Activated CD4-positive, alpha-beta memory T cell treated with anti-CD3 and anti-CD28 coated beads for 36 hours (primary cell): Measurements from ENCODE around the gene PDE4D. TPM values are rescaled to one million over a fixed set of nuclear protein-coding genes. Genes with fewer than 3 reads are reported as not detected.

ENCODE experiments used
- CTCF ChIA-PET: fragments of 350-600 bp; sonication (Branson Sonifier 250); formaldehyde crosslinking; loops from one replicate; lab custom pipeline; 2021; ENCODE audit warnings: antibody characterized with exemption, inconsistent platforms; lab: Charles Lee
- POLR2A ChIA-PET: fragments of 350-600 bp; sonication (Branson Sonifier 250); formaldehyde crosslinking; loops from one replicate; lab custom pipeline; 2021; ENCODE audit warnings: antibody characterized with exemption; lab: Charles Lee
- DNase-seq: peaks from one replicate; pipeline ENCODE4 v3.0.0-alpha.2; 2020
- H3K27ac Mint-ChIP-seq: one replicate; pipeline ENCODE4 v1.8.0; 2021; ENCODE audit warnings: mixed read lengths
- H3K27me3 Mint-ChIP-seq: one replicate; pipeline ENCODE4 v1.8.0; 2021; ENCODE audit warnings: mixed read lengths
- H3K36me3 Mint-ChIP-seq: one replicate; pipeline ENCODE4 v1.8.0; 2021; ENCODE audit warnings: mixed read lengths
- H3K4me1 Mint-ChIP-seq: one replicate; pipeline ENCODE4 v1.8.0; 2021; ENCODE audit warnings: low read depth, mixed read lengths
- H3K4me3 Mint-ChIP-seq: one replicate; pipeline ENCODE4 v1.8.0; 2021; ENCODE audit warnings: mild to moderate bottlenecking, mixed read lengths
- H3K9me3 Mint-ChIP-seq: one replicate; pipeline ENCODE4 v1.8.0; 2021; ENCODE audit warnings: mixed read lengths
- intact Hi-C: fragments of 100-400 bp; cut with micrococcal nuclease; formaldehyde crosslinking; loops from one replicate; pipeline ENCODE4 v1.15.1; 2023
- total RNA-seq, 2 experiments: library from RNA; stranded (reverse); gene quantifications; one replicate each; pipeline ENCODE4 v1.2.3, GENCODE V29; 2021

PDE4D gene
- total RNA-seq, 2 experiments from 2014 or later = 49.3 to 50.8 TPM

DNA sequence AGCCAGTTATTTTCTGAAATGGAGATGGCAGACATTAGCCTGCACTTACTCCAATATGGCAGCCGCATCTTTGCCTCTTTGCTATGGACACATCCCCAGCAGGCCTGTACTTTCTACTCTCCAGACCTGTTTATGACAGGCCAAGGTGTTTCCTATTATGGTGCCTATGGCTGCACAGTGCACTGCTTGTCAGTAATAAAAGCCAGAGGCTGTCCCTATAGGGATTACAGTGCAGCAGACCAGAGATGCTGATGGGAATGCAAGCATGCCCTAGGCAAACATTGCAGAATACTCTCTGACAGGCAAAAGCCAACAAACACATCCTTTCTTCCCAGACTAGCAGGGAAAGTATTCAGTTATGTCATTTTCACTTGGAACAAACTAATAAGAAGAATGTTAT lies 867.8 kb downstream of the PDE4D start:
- no peak for DNase-seq
- H3K4me3 Mint-ChIP-seq = no peak overlapping the region
- peaks cover 53% of the 10 kb centered on the region for H3K4me1 Mint-ChIP-seq
- peaks cover 46% of the 10 kb centered on the region for H3K36me3 Mint-ChIP-seq
- H3K27ac Mint-ChIP-seq = no peak overlapping the region
- POLR2A ChIA-PET = no interaction called here
- H3K27me3 Mint-ChIP-seq = no peaks in the 10 kb centered on the region
- CTCF ChIA-PET = no interaction called here
- H3K9me3 Mint-ChIP-seq = no peaks in the 10 kb centered on the region
- intact Hi-C loops = no loop called here

DNA sequence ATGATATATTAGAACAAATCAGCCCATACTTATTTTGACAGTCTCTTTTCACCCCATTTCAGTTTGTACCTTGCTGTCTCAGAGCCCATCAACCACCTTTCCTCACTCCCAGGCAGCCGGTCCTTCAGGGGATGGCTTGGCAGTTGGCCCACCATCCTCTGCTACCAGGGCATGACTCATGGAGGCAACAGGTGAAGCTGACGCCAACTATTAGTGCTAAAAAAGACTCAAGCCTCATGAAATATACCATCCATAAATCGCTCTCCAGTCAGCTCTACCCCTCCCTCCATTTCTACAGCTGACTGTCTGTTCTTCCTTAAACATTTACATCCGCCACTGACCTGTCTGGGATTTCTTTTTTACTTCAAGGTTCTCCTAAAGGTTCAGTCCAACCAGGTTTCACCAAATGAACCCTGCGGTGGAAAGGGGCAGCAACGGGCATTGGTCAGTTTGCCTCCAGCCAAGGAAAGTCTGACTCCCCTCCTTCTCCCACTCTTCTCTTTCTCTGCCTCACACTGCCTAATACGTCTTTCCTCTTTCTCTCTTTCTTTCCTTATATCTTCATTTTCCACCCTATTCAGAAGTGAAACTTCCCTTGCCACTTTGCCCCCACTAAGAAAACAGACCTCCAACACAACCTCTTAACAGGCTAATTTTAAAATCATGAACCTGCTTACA lies 871.5 kb downstream of the PDE4D start:
- Mint-ChIP-seq H3K4me1 (peaks cover 61% of the 10 kb centered on the region), H3K27me3 (no peaks in the 10 kb centered on the region), H3K27ac (peak overlapping the region; percentile 63), H3K9me3 (no peaks in the 10 kb centered on the region), H3K36me3 (peaks cover 48% of the 10 kb centered on the region), H3K4me3 (peak overlapping the region; percentile 21)
- POLR2A ChIA-PET = interaction anchor here (1.5 to 2.2 kb wide), 2 partner anchors 11 to 13 kb away, joined by 4 to 8 read pairs; no protein-coding TSS in a partner anchor
- no peak for DNase-seq
- intact Hi-C loops = loop anchor here (2.0 kb wide), 3 partner anchors 15 to 217 kb away; no protein-coding TSS in a partner anchor
- CTCF ChIA-PET = interaction anchor here (0.7 to 2.4 kb wide), 7 partner anchors 12 to 167 kb away, joined by 3 to 8 read pairs (median 5); no protein-coding TSS in a partner anchor

- H3K36me3 Mint-ChIP-seq = peaks cover 50% of the 10 kb centered on the region
- H3K9me3 Mint-ChIP-seq = no peaks in the 10 kb centered on the region
- no peaks in the 10 kb centered on the region for H3K27me3 Mint-ChIP-seq
- H3K4me1 Mint-ChIP-seq = peaks cover 56% of the 10 kb centered on the region
- intact Hi-C loops = loop anchor here (2.0 kb wide), 3 partner anchors 14 to 218 kb away; no protein-coding TSS in a partner anchor
- no peak for DNase-seq
- H3K27ac Mint-ChIP-seq = peak overlapping the region; percentile 87
- ChIA-PET POLR2A (interaction anchor here (0.7 to 2.2 kb wide), 4 partner anchors 12 to 130 kb away, joined by 3 to 8 read pairs (median 5); no protein-coding TSS in a partner anchor), CTCF (interaction anchor here (0.7 to 2.4 kb wide), 11 partner anchors 11 to 167 kb away, joined by 3 to 8 read pairs (median 4); no protein-coding TSS in a partner anchor)
- no peak overlapping the region for H3K4me3 Mint-ChIP-seq
Measured at GRCh38 chr5:59021286-59021673, 872.2 kb downstream of the PDE4D start.

GRCh38 chr5:59020611-59021285 lies 872.8 kb downstream of the PDE4D start:
- Mint-ChIP-seq H3K4me1 (peaks cover 50% of the 10 kb centered on the region), H3K27ac (peak overlapping the region; percentile 87), H3K27me3 (no peaks in the 10 kb centered on the region), H3K4me3 (peak overlapping the region; percentile 17), H3K9me3 (peaks cover 3% of the 10 kb centered on the region), H3K36me3 (peaks cover 51% of the 10 kb centered on the region)
- intact Hi-C loops = loop anchor here (1.0 to 2.0 kb wide), 9 partner anchors 14 to 218 kb away; no protein-coding TSS in a partner anchor
- CTCF ChIA-PET = interaction anchor here (0.7 to 2.4 kb wide), 10 partner anchors 11 to 168 kb away, joined by 3 to 8 read pairs (median 4); no protein-coding TSS in a partner anchor
- peak; percentile 67 for DNase-seq
- POLR2A ChIA-PET = interaction anchor here (0.6 to 2.2 kb wide), 5 partner anchors 12 to 129 kb away, joined by 3 to 8 read pairs (median 4); no protein-coding TSS in a partner anchor

DNA sequence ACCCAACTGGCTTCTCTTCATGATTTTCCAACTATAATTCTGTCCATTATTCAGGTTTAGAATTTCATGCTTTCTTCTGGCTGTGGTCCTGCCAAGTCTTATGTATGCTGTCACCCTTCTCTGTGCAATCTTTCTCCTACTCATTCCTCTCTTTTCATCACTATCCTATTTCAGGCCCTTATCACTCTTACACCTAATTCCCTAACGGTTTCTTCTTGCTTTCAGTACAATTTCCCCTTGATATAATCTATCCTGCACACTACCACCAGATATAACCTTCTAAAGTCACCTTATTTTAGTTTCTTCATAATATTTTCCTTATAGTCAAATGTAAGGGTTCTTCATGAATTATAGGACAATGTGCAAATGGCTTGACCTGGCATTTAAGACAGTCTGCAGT lies 874.4 kb downstream of the PDE4D start:
- no peak for DNase-seq
- Mint-ChIP-seq H3K9me3 (peaks cover 8% of the 10 kb centered on the region), H3K4me3 (no peak overlapping the region), H3K4me1 (peaks cover 45% of the 10 kb centered on the region), H3K27me3 (no peaks in the 10 kb centered on the region), H3K27ac (no peak overlapping the region), H3K36me3 (peaks cover 52% of the 10 kb centered on the region)
- intact Hi-C loops = no loop called here
- ChIA-PET CTCF (interaction anchor here (1.3 to 1.8 kb wide), 3 partner anchors 14 to 156 kb away, joined by 5 to 6 read pairs (median 5); no protein-coding TSS in a partner anchor), POLR2A (no interaction called here)

- ChIA-PET CTCF (no interaction called here), POLR2A (no interaction called here)
- H3K27me3 Mint-ChIP-seq = no peaks in the 10 kb centered on the region
- peaks cover 44% of the 10 kb centered on the region for H3K4me1 Mint-ChIP-seq
- no peak for DNase-seq
- no peak overlapping the region for H3K27ac Mint-ChIP-seq
- H3K4me3 Mint-ChIP-seq = no peak overlapping the region
- H3K36me3 Mint-ChIP-seq = peaks cover 69% of the 10 kb centered on the region
- intact Hi-C loops = no loop called here
- peaks cover 27% of the 10 kb centered on the region for H3K9me3 Mint-ChIP-seq
Measured at GRCh38 chr5:59016925-59017324, 876.6 kb downstream of the PDE4D start.

GRCh38 chr5:59008816-59009473 lies 884.6 kb downstream of the PDE4D start:
- Mint-ChIP-seq H3K27ac (no peak overlapping the region), H3K4me1 (peaks cover 54% of the 10 kb centered on the region), H3K36me3 (peaks cover 32% of the 10 kb centered on the region), H3K4me3 (no peak overlapping the region), H3K9me3 (peaks cover 25% of the 10 kb centered on the region), H3K27me3 (no peaks in the 10 kb centered on the region)
- CTCF ChIA-PET = interaction anchor here (0.9 to 2.7 kb wide), 9 partner anchors 94 to 165 kb away, joined by 3 to 13 read pairs (median 4); no protein-coding TSS in a partner anchor
- POLR2A ChIA-PET = interaction anchor here (1.4 kb wide), 1 partner anchor 31 kb away, joined by 4 read pairs; no protein-coding TSS in a partner anchor
- DNase-seq = no peak
- intact Hi-C loops = loop anchor here (1.0 kb wide), 1 partner anchor 118 kb away; no protein-coding TSS in a partner anchor

DNA sequence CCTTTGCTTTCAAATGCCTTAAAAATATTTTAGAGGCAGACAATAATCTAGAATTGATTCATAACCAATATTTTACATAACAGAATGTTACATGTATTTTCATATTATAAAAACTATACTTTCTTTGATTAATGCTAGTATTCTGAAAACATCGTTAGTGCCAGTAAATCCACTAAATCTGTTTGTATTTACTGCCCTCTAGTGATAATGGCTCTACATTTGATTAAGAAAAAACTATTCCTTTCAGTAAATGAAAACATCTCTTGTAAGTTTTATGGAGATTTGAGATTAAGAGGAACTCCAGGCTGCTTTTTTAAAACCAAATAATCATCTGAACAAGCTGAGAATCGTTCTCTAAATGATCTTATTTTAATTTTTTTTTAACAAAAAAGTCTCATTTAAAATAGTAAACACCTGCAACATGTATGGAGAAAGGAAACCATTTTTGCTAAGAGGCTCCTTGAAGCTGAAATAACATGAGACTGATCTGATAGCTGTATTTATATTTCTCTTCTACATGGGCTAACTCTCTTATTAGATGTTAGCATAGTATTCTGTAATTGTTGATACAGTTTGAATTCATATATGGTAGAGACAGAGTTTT lies 886.0 kb downstream of the PDE4D start:
- H3K4me3 Mint-ChIP-seq = no peak overlapping the region
- H3K4me1 Mint-ChIP-seq = peaks cover 57% of the 10 kb centered on the region
- POLR2A ChIA-PET = no interaction called here
- peaks cover 21% of the 10 kb centered on the region for H3K36me3 Mint-ChIP-seq
- no peak overlapping the region for H3K27ac Mint-ChIP-seq
- CTCF ChIA-PET = interaction anchor here (0.7 to 3.0 kb wide), 11 partner anchors 10 to 165 kb away, joined by 4 to 16 read pairs (median 7); no protein-coding TSS in a partner anchor
- peaks cover 13% of the 10 kb centered on the region for H3K9me3 Mint-ChIP-seq
- intact Hi-C loops = loop anchor here (1.0 to 2.0 kb wide), 2 partner anchors 13 to 136 kb away; no protein-coding TSS in a partner anchor
- DNase-seq = no peak
- no peaks in the 10 kb centered on the region for H3K27me3 Mint-ChIP-seq

- ChIA-PET CTCF (interaction anchor here (1.1 to 3.0 kb wide), 6 partner anchors 113 to 167 kb away, joined by 3 to 16 read pairs (median 7); no protein-coding TSS in a partner anchor), POLR2A (no interaction called here)
- H3K27me3 Mint-ChIP-seq = no peaks in the 10 kb centered on the region
- no peak overlapping the region for H3K27ac Mint-ChIP-seq
- no peaks in the 10 kb centered on the region for H3K9me3 Mint-ChIP-seq
- intact Hi-C loops = loop anchor here (2.0 kb wide), 1 partner anchor 15 kb away; no protein-coding TSS in a partner anchor
- no peak for DNase-seq
- no peak overlapping the region for H3K4me3 Mint-ChIP-seq
- H3K36me3 Mint-ChIP-seq = peaks cover 6% of the 10 kb centered on the region
- H3K4me1 Mint-ChIP-seq = peaks cover 68% of the 10 kb centered on the region
Measured at GRCh38 chr5:59005934-59006701, 887.4 kb downstream of the PDE4D start.

DNA sequence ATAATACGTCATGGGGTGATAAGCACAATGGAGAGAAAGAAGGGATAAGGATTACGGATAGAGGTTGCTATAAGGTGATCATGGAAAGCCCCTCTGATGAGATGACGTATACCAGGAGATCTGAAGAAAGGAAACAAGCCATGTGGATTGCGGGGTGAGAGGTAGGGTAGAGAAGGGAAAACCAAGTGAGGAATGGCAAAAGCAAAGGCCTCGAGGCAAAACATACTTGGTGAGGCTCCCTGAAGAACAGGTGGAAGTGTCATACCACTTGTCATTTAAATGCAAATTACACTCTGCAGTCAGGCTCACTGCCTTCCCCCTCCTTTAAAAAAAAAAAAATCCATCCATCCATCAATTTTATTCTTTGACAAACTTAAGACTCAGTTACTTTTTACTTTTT lies 889.9 kb downstream of the PDE4D start:
- Mint-ChIP-seq H3K27ac (no peak overlapping the region), H3K4me1 (peaks cover 62% of the 10 kb centered on the region), H3K27me3 (no peaks in the 10 kb centered on the region), H3K4me3 (no peak overlapping the region), H3K36me3 (peaks cover 8% of the 10 kb centered on the region), H3K9me3 (no peaks in the 10 kb centered on the region)
- POLR2A ChIA-PET = no interaction called here
- CTCF ChIA-PET = interaction anchor here (0.6 to 3.3 kb wide), 6 partner anchors 110 to 132 kb away, joined by 3 to 11 read pairs (median 6); no protein-coding TSS in a partner anchor
- DNase-seq = no peak
- intact Hi-C loops = no loop called here
